ENCODE results near the gene CYP20A1.
"Not testable (repeated sequence)": the region's sequence is repeated elsewhere in the genome, so short reads cannot be mapped to it uniquely, and the experiment has no call there.

The CYP20A1 gene

DNA sequence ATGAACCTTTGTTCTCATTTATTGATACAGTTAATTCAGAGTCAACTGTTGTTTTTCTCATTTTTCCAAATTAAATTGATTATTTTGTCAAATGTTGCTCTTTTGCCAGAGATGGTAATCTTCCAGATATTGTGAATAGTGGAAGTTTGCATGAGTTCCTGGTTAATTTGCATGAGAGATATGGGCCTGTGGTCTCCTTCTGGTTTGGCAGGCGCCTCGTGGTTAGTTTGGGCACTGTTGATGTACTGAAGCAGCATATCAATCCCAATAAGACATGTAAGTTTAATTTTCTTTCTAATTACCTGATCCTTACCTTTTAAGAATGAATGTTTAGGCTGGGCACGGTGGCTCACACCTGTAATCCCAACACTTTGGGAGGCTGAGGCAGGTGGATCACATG is 7.8 kb downstream of the CYP20A1 start:
- no peak overlapping the region for H3K9ac ChIP-seq (ENCODE audit: low read length)
- H4K20me1 ChIP-seq (ENCODE audit: low read depth, low read length): no peaks in the 10 kb centered on the region
- no peak overlapping the region for H2AFZ ChIP-seq (ENCODE audit: low read depth, low read length, severe bottlenecking)
- no peaks in the 10 kb centered on the region for H3K27me3 ChIP-seq (ENCODE audit: low read length)
- no peaks in the 10 kb centered on the region for H3K9me2 ChIP-seq (replicated peaks; ENCODE audit: insufficient read depth, low read length)
- H3K4me3 ChIP-seq (ENCODE audit: insufficient read depth, low read length, poor library complexity, severe bottlenecking): no peak overlapping the region
- peaks cover 14% of the 10 kb centered on the region for H3K79me2 ChIP-seq (ENCODE audit: insufficient read depth, low read length)
- H3F3A ChIP-seq (ENCODE audit: insufficient read depth): peaks cover 3% of the 10 kb centered on the region; the same call in 1 of the 2 replicates
- no peak overlapping the region for H3K27ac ChIP-seq (ENCODE audit: low read depth, low read length)
- TF ChIP-seq, protein P1, sequence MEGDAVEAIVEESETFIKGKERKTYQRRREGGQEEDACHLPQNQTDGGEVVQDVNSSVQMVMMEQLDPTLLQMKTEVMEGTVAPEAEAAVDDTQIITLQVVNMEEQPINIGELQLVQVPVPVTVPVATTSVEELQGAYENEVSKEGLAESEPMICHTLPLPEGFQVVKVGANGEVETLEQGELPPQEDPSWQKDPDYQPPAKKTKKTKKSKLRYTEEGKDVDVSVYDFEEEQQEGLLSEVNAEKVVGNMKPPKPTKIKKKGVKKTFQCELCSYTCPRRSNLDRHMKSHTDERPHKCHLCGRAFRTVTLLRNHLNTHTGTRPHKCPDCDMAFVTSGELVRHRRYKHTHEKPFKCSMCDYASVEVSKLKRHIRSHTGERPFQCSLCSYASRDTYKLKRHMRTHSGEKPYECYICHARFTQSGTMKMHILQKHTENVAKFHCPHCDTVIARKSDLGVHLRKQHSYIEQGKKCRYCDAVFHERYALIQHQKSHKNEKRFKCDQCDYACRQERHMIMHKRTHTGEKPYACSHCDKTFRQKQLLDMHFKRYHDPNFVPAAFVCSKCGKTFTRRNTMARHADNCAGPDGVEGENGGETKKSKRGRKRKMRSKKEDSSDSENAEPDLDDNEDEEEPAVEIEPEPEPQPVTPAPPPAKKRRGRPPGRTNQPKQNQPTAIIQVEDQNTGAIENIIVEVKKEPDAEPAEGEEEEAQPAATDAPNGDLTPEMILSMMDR (IDR thresholded peaks at IDR 0.05; ENCODE audit: insufficient read depth, low read length, poor library complexity, severe bottlenecking): no peak
- TF ChIP-seq EZH2phosphoT487 (conservative IDR thresholded peaks at IDR 0.05; ENCODE audit: low read length): no peak
- no peak overlapping the region for H3K4me2 ChIP-seq (ENCODE audit: low read depth, low read length, poor library complexity, severe bottlenecking)
- H3K9me3 ChIP-seq (ENCODE audit: insufficient read depth, low read length): no peaks in the 10 kb centered on the region
- H3K36me3 ChIP-seq (ENCODE audit: low read length): no peaks in the 10 kb centered on the region; the same call in 1 of the 2 replicates

DNA sequence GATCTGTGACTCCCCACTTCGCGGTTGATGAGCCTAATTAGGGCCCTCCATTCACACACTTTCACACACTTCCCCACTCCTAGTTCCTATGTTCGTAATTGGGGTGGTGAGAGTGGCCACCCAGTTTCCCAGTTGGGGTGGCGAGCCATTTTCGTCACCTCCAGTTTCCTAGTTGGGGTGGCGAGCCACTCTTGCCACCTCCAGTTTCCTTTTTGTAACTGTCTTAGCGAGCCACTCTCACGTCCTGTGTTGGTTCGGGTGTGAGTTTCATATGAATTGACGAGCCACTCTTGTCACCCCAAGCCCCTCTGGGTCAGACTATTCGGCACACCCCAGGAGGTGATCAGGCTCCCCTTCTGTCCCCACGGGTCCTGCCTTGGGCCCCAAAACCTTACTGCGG is 14.0 kb downstream of the CYP20A1 start:
- Histone ChIP-seq H3K9ac (ENCODE audit: low read length) (no peak overlapping the region), H4K20me1 (ENCODE audit: low read depth, low read length) (no peaks in the 10 kb centered on the region), H3K9me3 (ENCODE audit: insufficient read depth, low read length) (no peaks in the 10 kb centered on the region), H3K4me3 (ENCODE audit: insufficient read depth, low read length, poor library complexity, severe bottlenecking) (no peak overlapping the region), H3K4me2 (ENCODE audit: low read depth, low read length, poor library complexity, severe bottlenecking) (no peak overlapping the region), H3K9me2 (replicated peaks; ENCODE audit: insufficient read depth, low read length) (no peaks in the 10 kb centered on the region), H3K27me3 (ENCODE audit: low read length) (no peaks in the 10 kb centered on the region), H2AFZ (ENCODE audit: low read depth, low read length, severe bottlenecking) (no peak overlapping the region), H3K79me2 (ENCODE audit: insufficient read depth, low read length) (no peaks in the 10 kb centered on the region), H3F3A (ENCODE audit: insufficient read depth) (peaks cover 3% of the 10 kb centered on the region; the same call in 1 of the 2 replicates), H3K36me3 (ENCODE audit: low read length) (0 out of 2 replicates have a peak, but pooled peaks cover 4% of the 10 kb centered on the region), H3K27ac (ENCODE audit: low read depth, low read length) (no peak overlapping the region)
- TF ChIP-seq, protein P1 (IDR thresholded peaks at IDR 0.05; ENCODE audit: insufficient read depth, low read length, poor library complexity, severe bottlenecking): no peak
- no peak for TF ChIP-seq EZH2phosphoT487 (conservative IDR thresholded peaks at IDR 0.05; ENCODE audit: low read length)

DNA sequence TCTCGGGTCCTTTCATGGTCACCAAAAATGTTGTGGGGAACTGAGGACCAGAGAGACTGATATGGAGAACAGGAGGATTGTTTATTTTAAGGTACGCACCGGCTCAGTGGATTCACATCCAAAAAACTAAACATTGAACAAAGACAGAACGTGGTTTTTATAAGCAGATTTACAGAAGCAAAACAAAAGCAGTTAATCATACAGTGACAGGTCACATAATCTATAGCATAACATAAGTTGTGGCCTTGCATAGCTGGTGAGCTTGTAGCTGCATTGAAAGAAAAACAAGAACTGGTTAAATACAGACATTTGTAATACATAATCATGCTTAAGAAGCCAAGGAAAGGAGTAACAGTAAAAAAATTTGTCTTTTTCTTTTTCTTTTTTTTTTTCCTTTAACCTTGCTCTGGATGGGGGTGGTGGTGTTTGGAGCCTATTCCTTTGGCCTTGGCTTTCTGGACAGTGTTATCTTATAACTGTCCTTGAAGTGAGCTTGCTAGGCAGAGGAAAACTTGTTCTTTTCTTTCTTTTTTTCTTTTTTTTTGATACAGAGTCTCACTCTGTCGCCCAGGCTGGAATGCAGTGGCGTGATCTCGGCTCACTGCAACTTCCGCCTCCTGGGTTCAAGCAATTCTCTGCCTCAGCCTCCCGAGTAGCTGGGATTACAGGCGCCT is 14.7 kb downstream of the CYP20A1 start:
- not testable (repeated sequence) for H4K20me1 ChIP-seq (ENCODE audit: low read depth, low read length); H3K27ac ChIP-seq (ENCODE audit: low read depth, low read length); H3K9ac ChIP-seq (ENCODE audit: low read length); H3F3A ChIP-seq (ENCODE audit: insufficient read depth); H3K9me2 ChIP-seq (replicated peaks; ENCODE audit: insufficient read depth, low read length); H2AFZ ChIP-seq (ENCODE audit: low read depth, low read length, severe bottlenecking); H3K79me2 ChIP-seq (ENCODE audit: insufficient read depth, low read length); H3K4me2 ChIP-seq (ENCODE audit: low read depth, low read length, poor library complexity, severe bottlenecking); H3K4me3 ChIP-seq (ENCODE audit: insufficient read depth, low read length, poor library complexity, severe bottlenecking); H3K27me3 ChIP-seq (ENCODE audit: low read length); H3K9me3 ChIP-seq (ENCODE audit: insufficient read depth, low read length); H3K36me3 ChIP-seq (ENCODE audit: low read length)

DNA sequence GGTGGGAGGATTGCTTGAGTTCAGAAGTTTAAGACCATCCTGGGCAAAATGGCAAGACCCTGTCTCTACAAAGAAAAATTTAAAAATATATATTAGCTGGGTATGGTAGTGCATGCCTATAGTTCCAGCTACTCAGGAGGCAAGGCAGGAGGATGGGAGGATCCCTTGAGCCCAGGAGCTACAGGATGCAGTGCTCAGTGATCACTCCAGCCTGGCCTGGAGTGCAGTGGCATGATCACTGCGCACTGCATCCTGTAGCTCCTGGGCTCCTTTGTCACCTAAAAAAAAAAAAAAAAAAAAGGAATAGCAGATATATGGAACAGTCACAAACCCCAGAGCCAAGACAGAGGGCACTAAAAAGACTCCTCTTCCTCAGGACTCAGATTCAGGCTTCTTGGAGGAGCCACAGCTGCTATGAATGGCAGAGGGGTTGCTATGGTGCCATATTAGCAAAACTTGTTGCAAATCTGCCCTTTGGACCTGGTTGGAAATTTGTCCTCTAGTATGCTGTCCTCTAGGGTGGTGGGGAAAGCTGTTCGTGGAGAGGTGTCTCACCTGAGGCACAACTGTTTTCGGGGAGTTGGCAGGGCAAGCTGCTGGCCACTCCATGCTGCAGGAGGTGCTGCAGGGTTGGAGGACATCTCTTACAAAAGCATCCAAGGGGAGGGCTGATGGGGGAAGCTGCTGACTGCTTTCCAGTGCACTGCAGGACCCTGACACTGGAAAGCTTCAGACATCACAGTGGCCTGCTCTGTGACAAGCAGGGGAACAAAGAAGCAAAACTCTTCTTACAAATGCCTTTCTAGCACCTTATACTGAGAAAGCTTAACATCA is 22.7 kb downstream of the CYP20A1 start:
- no peaks in the 10 kb centered on the region for H4K20me1 ChIP-seq (ENCODE audit: low read depth, low read length)
- H2AFZ ChIP-seq (ENCODE audit: low read depth, low read length, severe bottlenecking): no peak overlapping the region
- TF ChIP-seq, protein P1 (IDR thresholded peaks at IDR 0.05; ENCODE audit: insufficient read depth, low read length, poor library complexity, severe bottlenecking): no peak
- no peak for TF ChIP-seq EZH2phosphoT487 (conservative IDR thresholded peaks at IDR 0.05; ENCODE audit: low read length)
- no peak overlapping the region for H3K4me2 ChIP-seq (ENCODE audit: low read depth, low read length, poor library complexity, severe bottlenecking)
- no peaks in the 10 kb centered on the region for H3F3A ChIP-seq (ENCODE audit: insufficient read depth)
- H3K9ac ChIP-seq (ENCODE audit: low read length): no peak overlapping the region
- no peaks in the 10 kb centered on the region for H3K27me3 ChIP-seq (ENCODE audit: low read length)
- H3K36me3 ChIP-seq (ENCODE audit: low read length): peaks cover 6% of the 10 kb centered on the region; the same call in 1 of the 2 replicates
- H3K9me3 ChIP-seq (ENCODE audit: insufficient read depth, low read length): no peaks in the 10 kb centered on the region
- no peak overlapping the region for H3K4me3 ChIP-seq (ENCODE audit: insufficient read depth, low read length, poor library complexity, severe bottlenecking)
- H3K79me2 ChIP-seq (ENCODE audit: insufficient read depth, low read length): no peaks in the 10 kb centered on the region
- no peaks in the 10 kb centered on the region for H3K9me2 ChIP-seq (replicated peaks; ENCODE audit: insufficient read depth, low read length)
- H3K27ac ChIP-seq (ENCODE audit: low read depth, low read length): no peak overlapping the region

All from SU-DHL-6 (cell line).